GM23338 (cell line): Measurements from ENCODE around the gene FARS2.
"Not testable (repeated sequence)": the region's sequence is repeated elsewhere in the genome, so short reads cannot be mapped to it uniquely, and the experiment has no call there.

Experiments
- CREB1 ChIP-seq: fragments of 250-450 bp; sonication (Bioruptor Pico); IDR thresholded peaks from 2 replicates; pipeline ENCODE4 v1.5.0; 2020; ENCODE audit warnings: low read depth, mild to moderate bottlenecking, moderate library complexity
- EZH2 ChIP-seq: fragments of 200-600 bp; sonication (generic); IDR thresholded peaks from one replicate; pipeline ENCODE4 v1.8.0; 2017; ENCODE audit warnings: antibody characterized with exemption, mild to moderate bottlenecking, low read depth; ENCODE audit not compliant: unreplicated experiment
- EZH2phosphoT487 ChIP-seq: fragments of 200-600 bp; sonication (generic); IDR thresholded peaks from one replicate; pipeline ENCODE4 v1.8.1; 2018; ENCODE audit warnings: antibody characterized with exemption; ENCODE audit not compliant: unreplicated experiment
- JUNB ChIP-seq: IDR thresholded peaks from one replicate; pipeline ENCODE4 v1.6.1; 2016; ENCODE audit warnings: antibody characterized with exemption; ENCODE audit not compliant: unreplicated experiment
- NANOG ChIP-seq: IDR thresholded peaks from 2 replicates; pipeline ENCODE4 v1.6.1; 2016; ENCODE audit warnings: antibody characterized with exemption, borderline replicate concordance
- POLR2AphosphoS5 ChIP-seq: IDR thresholded peaks from 2 replicates; pipeline ENCODE4 v1.6.1; 2016; ENCODE audit warnings: antibody characterized with exemption, low read depth
- STAT1 ChIP-seq: IDR thresholded peaks from one replicate; pipeline ENCODE4 v1.6.1; 2016; ENCODE audit warnings: antibody characterized with exemption; ENCODE audit not compliant: unreplicated experiment
- ZNF114 ChIP-seq: fragments of 250-450 bp; sonication (Bioruptor Pico); IDR thresholded peaks from 2 replicates; pipeline ENCODE4 v1.5.0; 2020; ENCODE audit warnings: mild to moderate bottlenecking, moderate library complexity
- ZNF331 ChIP-seq: fragments of 250-450 bp; sonication (Bioruptor Pico); IDR thresholded peaks from 2 replicates; pipeline ENCODE4 v1.5.0; 2020; ENCODE audit warnings: low read depth, mild to moderate bottlenecking, moderate library complexity
- ZNF462 ChIP-seq: fragments of 250-450 bp; sonication (Bioruptor Pico); IDR thresholded peaks from 2 replicates; pipeline ENCODE4 v1.5.0; 2020; ENCODE audit warnings: mild to moderate bottlenecking, moderate library complexity
- TF ChIP-seq, protein P1 (sequence below), 2 experiments: fragments of 200-600 bp in 1 of 2; sonication (generic) in 1 of 2; conservative IDR thresholded peaks; 2 replicates each; pipeline versions ENCODE4 v1.5.1 to v1.6.1; 2016 to 2017; ENCODE audit warnings: antibody characterized with exemption in 2 of 2, low read depth in 2 of 2, mild to moderate bottlenecking in 2 of 2, moderate library complexity in 1 of 2
- TF ChIP-seq, protein P2 (sequence below): IDR thresholded peaks from one replicate; pipeline ENCODE4 v1.6.1; 2018; ENCODE audit warnings: antibody characterized with exemption; ENCODE audit not compliant: unreplicated experiment
- TF ChIP-seq, protein P3 (sequence below): IDR thresholded peaks from 2 replicates; pipeline ENCODE4 v1.6.1; 2016; ENCODE audit warnings: antibody characterized with exemption

DNA sequence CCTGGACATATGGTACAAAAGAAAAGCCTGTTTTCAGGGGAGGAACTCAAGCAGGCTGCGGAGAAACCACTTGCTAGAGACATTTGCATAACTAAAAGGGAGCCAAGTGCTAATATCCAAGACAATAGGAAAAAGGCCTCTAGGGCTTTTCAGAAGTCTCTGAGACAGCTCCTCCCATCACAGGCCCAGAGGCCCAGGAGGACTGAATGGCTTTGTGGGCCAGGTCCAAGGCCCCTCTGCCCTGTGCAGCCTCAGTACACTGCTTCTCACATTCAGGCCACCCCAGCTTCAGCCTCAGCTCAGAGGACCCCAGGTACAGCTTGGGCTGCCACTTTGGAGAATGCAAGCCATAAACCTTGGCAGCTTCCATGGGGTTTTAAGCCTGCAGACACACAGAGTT lies 545.1 kb downstream of the FARS2 start:
- TF ChIP-seq, protein P1, sequence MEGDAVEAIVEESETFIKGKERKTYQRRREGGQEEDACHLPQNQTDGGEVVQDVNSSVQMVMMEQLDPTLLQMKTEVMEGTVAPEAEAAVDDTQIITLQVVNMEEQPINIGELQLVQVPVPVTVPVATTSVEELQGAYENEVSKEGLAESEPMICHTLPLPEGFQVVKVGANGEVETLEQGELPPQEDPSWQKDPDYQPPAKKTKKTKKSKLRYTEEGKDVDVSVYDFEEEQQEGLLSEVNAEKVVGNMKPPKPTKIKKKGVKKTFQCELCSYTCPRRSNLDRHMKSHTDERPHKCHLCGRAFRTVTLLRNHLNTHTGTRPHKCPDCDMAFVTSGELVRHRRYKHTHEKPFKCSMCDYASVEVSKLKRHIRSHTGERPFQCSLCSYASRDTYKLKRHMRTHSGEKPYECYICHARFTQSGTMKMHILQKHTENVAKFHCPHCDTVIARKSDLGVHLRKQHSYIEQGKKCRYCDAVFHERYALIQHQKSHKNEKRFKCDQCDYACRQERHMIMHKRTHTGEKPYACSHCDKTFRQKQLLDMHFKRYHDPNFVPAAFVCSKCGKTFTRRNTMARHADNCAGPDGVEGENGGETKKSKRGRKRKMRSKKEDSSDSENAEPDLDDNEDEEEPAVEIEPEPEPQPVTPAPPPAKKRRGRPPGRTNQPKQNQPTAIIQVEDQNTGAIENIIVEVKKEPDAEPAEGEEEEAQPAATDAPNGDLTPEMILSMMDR (conservative IDR thresholded peaks at IDR 0.05; ENCODE audit: low read depth in 2 of 2) = not testable (repeated sequence)
- TF ChIP-seq EZH2phosphoT487; CREB1 (CRISPR knock-in tag); POLR2AphosphoS5; EZH2; NANOG; STAT1; ZNF331 (CRISPR knock-in tag); JUNB; ZNF114 (CRISPR knock-in tag); ZNF462 (CRISPR knock-in tag): not testable (repeated sequence)
- TF ChIP-seq, protein P2, sequence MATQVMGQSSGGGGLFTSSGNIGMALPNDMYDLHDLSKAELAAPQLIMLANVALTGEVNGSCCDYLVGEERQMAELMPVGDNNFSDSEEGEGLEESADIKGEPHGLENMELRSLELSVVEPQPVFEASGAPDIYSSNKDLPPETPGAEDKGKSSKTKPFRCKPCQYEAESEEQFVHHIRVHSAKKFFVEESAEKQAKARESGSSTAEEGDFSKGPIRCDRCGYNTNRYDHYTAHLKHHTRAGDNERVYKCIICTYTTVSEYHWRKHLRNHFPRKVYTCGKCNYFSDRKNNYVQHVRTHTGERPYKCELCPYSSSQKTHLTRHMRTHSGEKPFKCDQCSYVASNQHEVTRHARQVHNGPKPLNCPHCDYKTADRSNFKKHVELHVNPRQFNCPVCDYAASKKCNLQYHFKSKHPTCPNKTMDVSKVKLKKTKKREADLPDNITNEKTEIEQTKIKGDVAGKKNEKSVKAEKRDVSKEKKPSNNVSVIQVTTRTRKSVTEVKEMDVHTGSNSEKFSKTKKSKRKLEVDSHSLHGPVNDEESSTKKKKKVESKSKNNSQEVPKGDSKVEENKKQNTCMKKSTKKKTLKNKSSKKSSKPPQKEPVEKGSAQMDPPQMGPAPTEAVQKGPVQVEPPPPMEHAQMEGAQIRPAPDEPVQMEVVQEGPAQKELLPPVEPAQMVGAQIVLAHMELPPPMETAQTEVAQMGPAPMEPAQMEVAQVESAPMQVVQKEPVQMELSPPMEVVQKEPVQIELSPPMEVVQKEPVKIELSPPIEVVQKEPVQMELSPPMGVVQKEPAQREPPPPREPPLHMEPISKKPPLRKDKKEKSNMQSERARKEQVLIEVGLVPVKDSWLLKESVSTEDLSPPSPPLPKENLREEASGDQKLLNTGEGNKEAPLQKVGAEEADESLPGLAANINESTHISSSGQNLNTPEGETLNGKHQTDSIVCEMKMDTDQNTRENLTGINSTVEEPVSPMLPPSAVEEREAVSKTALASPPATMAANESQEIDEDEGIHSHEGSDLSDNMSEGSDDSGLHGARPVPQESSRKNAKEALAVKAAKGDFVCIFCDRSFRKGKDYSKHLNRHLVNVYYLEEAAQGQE = not testable (repeated sequence)
- TF ChIP-seq, protein P3, sequence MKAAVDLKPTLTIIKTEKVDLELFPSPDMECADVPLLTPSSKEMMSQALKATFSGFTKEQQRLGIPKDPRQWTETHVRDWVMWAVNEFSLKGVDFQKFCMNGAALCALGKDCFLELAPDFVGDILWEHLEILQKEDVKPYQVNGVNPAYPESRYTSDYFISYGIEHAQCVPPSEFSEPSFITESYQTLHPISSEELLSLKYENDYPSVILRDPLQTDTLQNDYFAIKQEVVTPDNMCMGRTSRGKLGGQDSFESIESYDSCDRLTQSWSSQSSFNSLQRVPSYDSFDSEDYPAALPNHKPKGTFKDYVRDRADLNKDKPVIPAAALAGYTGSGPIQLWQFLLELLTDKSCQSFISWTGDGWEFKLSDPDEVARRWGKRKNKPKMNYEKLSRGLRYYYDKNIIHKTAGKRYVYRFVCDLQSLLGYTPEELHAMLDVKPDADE = not testable (repeated sequence)
